Measurements from ENCODE around the gene MAN1B1.
"Not testable (repeated sequence)": the region's sequence is repeated elsewhere in the genome, so short reads cannot be mapped to it uniquely, and the experiment has no call there.

Gene MAN1B1

GRCh38 chr9:137129456-137130175 is 42.8 kb downstream of the MAN1B1 start:
- FAIRE-seq, result no peak

DNA sequence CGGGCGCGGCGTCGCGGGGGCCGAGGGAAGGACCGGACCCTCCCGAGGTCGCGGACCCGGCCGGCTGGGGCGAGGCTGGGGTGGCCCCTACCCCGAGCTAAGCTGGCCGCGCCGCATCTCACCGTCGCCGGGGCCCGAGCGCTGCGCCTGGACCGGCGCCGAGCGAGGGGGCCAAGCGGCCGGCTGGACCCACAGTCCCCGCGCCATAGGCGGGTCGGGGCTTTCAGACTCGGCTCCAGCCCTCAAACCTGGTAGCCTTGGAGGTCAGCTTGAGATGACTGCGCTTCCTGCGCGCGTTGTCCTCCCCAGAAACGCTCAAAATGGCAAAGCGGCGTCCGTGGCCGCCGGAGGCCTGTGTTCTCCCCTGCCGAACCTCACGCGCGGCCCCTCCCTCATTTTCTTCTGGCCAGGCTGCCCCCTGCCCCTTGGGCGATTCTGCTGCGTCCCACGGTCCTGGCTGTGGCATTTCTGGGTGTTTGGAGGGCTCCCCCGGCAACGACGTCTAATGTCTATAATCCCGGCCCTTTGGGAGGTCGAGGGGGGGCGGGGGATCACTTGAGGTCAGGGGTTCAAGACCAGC is 43.5 kb downstream of the MAN1B1 start:
- FAIRE-seq, result no peak

DNA sequence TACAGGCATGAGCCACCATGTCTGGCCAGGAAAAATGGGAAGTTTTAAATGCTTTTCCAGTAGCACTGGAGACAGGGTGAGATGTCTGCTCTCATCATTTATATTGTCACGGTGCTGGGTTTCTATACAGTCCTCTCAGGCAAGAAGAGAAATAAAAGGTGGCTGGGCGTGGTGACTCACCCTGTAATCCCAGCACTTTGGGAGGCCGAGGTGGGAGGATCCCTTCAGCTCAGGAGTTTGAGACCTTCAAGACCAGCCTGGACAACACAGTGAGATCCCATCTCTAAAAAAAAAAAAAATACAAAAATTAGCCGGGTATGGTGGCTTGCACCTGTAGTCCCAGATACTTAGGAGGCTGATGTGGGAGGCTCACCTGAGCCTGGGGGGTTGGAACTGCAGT is 47.4 kb downstream of the MAN1B1 start:
- no peak for FAIRE-seq

DNA sequence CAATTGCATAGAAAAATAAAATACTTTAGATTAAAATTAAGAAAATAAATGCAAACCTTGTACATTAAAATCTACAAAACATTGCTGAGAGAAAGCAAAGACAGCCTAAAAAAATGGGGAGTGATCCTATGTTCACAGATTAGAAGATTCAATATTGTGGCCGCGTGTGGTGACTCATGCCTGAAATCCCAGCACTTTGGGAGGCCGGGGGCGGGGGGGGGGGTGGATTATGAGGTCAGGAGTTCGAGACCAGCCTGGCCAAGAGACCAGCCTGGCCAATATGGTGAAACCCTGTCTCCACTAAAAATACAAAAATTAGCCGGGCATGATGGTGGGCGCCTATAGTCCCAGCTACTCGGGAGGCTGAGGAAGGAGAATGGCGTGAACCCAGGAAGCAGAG is 48.4 kb downstream of the MAN1B1 start:
- not testable (repeated sequence) for FAIRE-seq

- no peak for FAIRE-seq
These were observed 49.6 kb downstream of the MAN1B1 start for GRCh38 chr9:137136261-137136880.

DNA sequence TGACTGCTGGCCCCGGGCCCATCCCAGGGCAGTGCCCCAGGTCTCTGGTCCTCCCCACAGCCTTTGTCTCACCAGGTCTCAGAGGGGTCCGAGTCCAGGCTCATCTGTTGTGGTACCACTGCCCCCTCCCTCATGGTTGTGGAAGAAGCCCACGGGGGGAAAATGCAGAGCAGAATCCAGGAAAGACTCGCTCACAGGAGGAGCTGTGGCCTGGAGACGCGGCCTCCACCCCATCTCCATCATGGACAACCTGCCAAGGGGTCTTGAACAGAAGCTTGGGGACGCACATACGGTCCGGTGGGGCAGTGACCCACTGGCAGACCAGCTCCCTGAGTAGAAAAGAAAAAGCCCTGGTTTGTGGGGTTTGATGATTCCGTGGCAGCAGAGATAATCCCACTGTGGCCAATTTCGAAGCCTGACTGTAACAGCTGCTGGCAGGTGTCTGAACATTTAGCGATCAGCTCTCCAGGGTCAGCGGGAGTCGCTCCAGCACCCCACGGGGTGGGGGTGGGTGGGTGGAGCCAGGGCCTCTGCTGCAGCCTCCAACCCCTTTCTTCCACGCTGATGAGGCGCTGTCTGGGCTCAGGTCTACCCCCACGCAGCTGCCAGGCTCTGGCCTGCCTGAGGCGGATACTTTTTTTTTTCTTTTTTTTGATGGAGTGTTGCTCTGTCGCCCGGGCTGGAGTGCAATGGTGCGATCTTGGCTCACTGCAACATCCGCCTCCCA is 50.3 kb downstream of the MAN1B1 start:
- no peak for FAIRE-seq

- no peak for FAIRE-seq
These were observed 51.4 kb downstream of the MAN1B1 start for GRCh38 chr9:137138058-137138721.

DNA sequence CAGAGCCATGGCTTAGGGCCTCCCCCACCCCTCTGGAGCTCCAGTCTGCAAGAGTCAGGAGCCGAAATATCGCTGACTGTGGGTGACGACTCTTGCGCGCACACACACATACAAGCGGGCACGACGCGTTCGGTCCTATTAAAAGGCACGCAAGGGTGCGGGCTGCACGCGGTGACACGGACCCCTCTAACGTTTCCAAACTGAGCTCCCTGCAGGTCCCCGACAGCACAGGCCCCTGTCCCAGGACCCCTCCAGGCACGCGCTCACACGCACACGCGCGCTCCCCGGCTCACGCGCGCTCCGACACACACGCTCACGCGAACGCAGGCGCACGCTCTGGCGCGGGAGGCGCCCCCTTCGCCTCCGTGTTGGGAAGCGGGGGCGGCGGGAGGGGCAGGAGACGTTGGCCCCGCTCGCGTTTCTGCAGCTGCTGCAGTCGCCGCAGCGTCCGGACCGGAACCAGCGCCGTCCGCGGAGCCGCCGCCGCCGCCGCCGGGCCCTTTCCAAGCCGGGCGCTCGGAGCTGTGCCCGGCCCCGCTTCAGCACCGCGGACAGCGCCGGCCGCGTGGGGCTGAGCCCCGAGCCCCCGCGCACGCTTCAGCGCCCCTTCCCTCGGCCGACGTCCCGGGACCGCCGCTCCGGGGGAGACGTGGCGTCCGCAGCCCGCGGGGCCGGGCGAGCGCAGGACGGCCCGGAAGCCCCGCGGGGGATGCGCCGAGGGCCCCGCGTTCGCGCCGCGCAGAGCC is 52.1 kb downstream of the MAN1B1 start, which contains the start of gene GRIN1:
Gene GRIN1 (plus strand): TSS at position 433 of the 746 bp plus-strand sequence. CDS start 333 bp downstream, outside the sequence.
- no peak for FAIRE-seq

GRCh38 chr9:137139468-137140150 is 52.8 kb downstream of the MAN1B1 start:
- no peak for FAIRE-seq

- FAIRE-seq, result no peak
These were observed 53.6 kb downstream of the MAN1B1 start for GRCh38 chr9:137140151-137141012.

- FAIRE-seq, result no peak
These were observed 54.4 kb downstream of the MAN1B1 start for GRCh38 chr9:137141050-137141810.

DNA sequence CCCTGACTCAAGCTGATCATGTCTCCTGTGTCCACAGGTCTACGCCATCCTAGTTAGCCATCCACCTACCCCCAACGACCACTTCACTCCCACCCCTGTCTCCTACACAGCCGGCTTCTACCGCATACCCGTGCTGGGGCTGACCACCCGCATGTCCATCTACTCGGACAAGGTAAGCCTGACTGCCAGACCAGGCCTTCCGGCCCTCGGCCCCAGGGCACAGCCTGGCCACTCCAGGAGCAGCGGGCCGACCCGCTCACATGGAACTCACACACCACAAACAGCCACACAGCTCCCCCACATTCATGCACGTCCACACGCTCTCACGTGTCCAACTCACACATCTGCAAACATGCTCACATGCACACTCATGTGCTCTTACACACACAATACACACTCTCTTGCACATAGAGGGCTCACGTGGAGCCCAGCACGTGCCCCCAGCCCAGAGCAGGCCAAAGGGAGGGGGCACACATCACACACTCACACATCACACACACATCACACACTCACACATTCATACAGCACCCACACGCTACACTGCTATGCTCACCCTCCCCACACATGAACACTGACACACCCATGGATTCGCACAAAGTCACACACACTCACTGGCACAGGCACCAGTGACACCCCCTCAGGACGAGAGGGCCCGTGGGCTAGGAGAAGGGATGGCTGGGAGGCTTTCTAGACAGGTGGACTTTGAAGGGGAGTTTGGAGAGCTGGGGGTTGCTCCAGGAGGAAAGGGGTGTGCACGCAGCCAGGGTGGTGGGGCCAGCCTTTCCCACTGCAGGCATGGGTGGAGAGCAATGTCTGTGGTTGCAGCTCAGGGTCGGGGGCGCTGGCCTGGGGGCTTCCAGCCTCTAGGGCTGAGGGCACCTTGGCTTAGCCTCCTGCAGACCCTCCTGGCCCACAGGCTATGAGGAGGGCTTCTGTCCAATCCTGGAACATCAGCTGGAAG is 55.5 kb downstream of the MAN1B1 start:
- no peak for FAIRE-seq

DNA sequence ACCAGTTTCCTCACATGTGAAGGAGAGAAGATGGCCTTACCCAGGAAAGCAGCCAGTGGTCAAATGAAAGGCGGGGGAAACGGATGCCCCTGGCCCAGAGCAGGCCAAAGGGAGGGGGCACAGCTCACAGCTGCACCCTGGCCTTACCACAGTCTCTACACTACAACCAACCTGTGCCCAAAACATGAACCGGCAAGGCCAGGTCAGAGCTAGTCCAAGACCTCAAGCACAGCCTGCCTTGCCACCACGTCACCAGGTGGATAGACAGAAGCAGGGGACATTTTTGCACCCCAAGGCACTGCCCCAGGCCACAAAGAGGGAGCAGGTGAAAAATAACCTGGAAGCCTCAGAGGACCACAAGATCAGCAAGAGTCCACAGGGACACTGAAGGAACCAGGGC is 56.7 kb downstream of the MAN1B1 start:
- no peak for FAIRE-seq

DNA sequence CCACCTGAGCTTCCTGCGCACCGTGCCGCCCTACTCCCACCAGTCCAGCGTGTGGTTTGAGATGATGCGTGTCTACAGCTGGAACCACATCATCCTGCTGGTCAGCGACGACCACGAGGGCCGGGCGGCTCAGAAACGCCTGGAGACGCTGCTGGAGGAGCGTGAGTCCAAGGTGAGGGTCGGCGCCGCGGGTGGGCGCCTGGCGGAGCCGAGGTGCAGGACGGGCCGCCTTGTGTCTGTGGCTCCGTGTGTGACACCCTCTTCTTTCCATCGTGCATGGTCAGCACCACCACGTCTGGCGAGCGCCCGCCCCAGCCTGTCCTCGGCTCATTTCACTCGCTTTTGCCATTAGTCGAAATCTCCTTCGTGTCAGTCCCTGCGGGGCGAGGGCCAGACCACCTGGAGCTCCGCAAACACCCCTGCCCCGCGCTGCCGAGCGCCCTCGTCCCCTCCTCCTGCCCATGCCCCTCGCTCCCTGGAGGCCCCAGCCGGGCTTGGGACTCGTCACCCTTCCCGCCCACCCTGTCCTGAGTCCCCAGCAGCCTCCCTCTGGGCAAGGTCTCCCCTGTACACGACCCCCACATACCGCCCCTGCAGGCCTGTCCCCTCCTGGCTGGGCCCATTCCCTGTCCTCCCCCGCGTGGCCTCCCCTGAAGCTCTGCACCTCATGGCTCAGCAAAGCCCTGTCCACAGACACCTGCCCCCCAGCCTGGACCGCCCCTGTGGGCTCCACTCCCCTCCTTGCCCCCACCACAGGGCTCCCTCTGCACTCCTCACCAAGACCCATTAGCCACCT is 59.1 kb downstream of the MAN1B1 start:
- FAIRE-seq, result no peak

- FAIRE-seq, result no peak
These were observed 59.7 kb downstream of the MAN1B1 start for GRCh38 chr9:137146527-137146918.

GRCh38 chr9:137147091-137147792 is 60.5 kb downstream of the MAN1B1 start:
- no peak for FAIRE-seq

DNA sequence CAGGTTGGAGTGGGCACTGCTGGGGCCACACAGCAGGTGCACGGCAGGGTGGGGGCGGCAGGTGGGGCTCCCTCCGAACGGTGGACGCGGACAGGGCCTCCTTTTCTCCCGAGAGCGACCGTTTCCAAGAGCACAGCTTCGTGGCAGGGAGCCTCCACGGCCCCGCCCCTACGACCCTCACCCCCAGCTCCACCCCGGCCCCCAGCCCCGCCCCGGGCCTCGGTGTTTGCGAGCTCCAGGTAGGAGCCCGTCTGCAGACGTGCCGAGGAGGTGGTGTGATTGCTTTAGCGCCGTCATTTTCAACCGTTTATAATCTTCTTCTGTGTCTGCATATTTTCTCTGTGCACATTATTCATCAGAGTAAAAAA is 61.0 kb downstream of the MAN1B1 start:
- no peak for FAIRE-seq
